GM18511 (cell line): ENCODE data around the gene RNF5.
"Not testable (repeated sequence)": the region's sequence is repeated elsewhere in the genome, so short reads cannot be mapped to it uniquely, and the experiment has no call there.

ENCODE experiments used
- ATAC-seq: cut with Tn5 transposase; IDR thresholded peaks from one replicate; pipeline ENCODE4 v1.9.1; 2021; ENCODE audit warnings: mild to moderate bottlenecking, moderate library complexity; ENCODE audit not compliant: unreplicated experiment

RNF5 gene

DNA sequence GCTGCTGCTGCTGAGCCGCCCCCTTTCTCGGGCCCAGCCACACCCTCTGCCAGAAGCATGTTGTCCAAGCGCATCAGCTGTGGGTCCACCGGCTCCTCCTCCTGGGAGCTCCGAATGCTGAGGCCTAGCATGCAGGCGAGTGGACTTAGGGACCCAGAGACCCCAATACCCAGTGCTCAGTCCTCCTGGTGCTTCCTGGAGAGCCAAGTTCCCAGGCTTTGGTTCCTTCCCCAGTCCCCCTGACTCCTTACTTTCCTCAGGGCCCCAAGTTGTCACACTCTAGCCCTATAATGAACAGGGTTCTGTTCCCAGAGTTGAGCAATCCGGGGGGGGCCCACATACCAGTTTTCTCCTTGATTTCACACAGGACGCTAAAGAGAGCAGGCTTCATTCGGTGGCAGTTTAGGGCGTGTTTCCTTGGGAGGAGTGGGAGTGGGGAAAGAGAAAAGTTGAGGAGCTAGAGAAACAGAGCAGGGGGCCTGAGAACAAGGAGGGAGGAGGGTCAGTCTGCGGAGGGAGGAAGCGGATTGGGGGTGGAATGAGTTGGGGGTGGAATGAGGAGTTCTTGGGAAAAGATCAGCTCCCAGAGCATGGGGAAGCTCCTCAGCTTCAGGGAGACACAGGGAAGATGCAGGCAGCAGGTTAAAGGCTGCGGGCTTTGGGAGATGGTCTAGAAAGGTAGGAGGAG is 10.3 kb downstream of the RNF5 start:
- no peak for ATAC-seq

DNA sequence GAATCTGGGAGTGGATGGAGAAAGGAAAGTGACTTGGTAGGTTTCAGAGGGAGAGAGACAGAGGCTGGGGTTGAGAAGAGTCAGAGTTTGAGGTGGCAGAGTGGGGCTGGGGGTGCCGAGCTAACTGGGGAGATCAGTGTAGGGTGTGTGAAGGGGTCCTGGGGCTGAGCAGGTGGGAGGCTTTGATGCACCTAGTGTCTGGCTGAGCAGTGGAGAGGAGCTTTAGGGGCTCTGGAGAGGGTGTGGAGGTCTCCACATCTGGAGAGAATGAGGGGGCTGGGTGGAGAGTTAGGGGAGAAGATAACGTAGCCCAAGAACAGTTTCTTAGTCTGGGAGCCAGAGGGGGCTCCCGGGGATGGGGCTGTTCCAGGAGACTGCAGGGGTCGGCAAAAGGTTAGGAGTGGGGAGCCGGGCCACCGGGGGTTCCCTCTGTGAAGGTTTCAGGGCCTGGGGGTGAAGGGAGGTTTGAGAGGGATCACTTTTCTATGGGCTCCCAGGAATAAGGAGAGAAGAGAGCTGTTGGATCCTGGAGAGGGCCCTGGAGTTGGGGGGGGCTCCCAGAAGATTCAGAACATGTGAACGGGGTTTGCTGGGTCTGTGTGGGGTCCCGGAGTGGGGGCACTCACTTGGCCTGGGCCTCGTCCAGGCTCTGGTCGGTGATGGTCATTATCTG is 11.0 kb downstream of the RNF5 start:
- ATAC-seq = no peak

DNA sequence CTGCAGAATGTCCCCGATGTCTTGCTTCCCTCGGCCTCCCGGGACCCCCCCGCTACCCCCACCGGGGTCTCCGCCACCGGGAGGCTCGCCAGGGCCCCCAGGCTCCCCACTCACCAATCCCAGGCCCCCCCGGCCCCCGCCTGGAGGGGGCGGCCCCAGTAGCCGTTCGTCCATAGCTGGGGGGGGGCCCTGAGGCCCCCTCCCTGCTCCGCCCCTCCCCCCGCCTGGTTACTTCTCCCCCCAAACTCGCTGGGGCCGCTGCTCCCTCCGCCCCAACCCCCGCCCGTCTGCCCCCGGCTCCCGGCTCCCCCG is 11.5 kb downstream of the RNF5 start:
- ATAC-seq = no peak

DNA sequence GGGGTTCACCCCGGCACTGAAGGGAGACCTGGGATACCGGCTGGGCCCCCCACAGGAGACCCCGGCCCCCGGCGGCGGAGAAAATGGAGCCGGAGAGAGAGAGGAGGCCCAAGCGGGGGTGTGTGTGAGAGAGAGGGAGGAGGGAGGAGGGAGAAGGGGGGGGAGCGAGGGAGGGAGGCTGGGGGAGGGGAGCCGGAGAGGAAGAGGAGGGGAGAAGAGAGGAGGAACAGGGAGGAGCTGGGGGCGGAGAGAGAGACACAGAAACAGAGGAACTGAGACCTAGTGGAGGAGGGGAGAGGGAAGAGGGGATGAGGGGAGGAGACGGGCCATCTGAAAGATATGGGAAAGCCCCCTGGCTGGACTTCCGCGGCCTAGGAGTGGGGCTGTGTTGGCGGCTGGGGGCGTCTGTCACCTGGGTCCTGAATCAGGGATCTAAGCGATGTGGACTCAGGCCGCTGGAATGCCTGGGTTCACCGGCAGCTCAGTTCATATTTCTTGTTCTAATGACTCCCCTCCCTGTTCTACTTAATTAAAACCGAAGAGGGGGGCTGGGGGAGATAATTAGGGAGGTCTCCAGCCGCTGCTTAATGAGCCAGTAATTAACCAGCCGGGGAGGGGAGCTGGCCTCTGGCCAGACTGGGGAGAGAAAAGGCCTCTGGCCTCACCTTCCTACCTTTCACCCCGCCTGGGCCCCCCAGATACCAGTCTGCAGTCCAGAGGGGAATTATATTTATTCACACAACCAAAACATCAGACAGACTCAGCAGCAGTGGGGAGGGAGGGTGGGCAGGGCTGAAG is 12.0 kb downstream of the RNF5 start, which contains the start of gene PBX2:
Gene PBX2 (minus strand): TSS at position 149 of the 798 bp plus-strand sequence. CDS start 287 bp downstream, outside the sequence.
- ATAC-seq = peak; percentile 65

DNA sequence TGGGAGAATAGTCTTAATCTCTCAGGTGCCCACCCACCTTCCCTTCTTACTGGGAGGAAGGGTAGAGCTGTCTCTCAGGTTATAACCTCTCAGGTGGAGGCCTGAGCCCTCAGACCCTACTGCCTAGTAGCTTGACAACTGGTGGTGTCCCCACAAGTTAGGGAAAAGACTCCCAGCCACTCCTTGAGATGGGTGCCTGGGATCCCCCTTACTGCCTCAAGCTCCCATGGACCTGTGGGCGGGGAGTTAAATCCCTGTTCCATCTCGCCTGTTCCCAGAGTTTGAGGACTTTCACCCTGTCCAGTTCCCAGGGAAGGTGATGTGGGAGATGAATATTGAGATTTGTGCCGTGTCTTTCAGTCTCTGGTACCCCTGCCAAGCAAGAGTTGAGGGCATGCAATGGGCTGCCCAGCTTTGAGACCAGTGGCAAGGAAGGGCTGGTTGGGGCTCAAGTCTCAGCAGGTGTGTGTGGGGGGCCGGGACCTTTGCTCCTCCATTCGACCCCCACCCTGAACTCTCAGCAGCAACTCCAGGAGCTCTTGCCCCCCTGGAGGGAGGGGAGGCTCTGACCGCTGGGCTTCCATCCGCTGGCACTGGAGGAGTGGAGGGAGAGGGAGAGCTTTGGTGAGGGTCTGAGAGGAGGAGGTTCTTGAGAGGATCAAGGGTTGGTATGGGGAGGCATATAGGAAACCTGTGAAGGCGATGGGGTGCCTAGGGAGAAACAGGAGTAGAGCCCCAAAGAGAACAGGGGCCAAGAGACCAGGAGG is 12.9 kb downstream of the RNF5 start:
- no peak for ATAC-seq

DNA sequence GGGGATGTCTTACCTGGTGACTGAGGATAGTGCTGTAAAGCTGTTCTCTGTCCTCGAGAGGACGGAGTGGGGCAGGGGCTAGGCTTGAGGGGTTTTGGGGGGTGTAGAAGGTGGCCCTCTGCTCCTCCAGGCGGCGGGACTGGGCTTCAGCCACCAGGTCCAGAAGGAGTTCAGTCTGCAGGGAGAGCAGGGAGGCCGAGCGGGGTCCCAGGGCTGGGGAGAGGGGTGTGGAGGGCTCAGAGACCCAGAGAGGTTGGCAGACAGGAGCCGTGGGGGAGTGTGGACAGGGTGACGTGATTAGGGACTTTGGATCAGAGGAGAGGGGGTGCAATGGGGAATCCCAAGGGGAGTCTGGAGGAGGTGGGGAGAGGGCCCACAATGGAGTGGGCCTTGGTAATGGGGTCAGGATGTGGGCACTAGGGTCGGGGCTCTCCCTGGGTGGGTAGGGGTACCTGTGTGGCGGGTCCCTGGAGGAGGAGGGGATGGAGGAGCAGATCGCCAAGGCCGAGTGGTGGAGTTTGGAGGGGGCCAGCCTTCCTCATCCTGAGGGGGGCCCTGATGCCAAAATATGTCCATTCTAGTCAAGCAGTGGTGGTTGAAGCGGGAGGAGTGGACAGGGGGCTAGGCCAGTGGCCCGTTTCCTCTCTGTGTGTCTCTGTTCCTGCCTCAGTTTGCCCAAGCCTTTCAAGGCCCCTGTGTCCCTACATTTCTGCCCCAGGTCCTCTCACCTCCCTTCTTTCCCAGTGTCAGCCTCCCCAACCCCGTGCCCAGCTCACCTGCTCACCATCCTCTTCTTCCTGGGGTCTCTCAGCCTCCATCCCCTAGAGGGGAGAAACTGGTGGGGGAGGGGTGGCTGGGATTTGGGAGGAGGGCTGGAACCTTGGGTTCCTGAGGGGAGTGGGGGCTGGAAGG is 13.7 kb downstream of the RNF5 start:
- ATAC-seq = no peak

DNA sequence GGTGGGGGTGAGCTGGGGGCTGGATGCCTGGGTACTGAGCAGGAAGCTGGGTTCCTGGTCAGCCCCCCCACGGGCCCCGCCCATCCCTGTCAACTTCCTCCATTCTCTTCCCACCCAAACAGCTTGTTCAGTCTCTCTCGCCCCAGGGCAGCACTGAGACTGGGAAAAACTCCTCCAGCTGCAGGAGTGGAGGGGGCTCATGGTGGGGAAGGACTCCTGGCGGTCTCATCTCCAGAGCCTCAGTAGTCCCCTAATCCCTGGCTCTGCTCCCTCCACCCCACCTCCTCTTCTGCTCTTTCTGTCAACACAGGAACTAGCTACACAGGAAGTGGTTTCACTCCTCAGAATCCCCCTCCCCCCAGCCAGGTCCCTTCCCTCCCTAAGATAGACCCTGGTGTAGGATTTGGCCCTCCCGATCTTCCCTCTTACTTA is 14.4 kb downstream of the RNF5 start, which contains the start of gene GPSM3:
Gene GPSM3 (minus strand): TSS at position 36 of the 432 bp plus-strand sequence. CDS start 130 bp downstream, outside the sequence.
- no peak for ATAC-seq

DNA sequence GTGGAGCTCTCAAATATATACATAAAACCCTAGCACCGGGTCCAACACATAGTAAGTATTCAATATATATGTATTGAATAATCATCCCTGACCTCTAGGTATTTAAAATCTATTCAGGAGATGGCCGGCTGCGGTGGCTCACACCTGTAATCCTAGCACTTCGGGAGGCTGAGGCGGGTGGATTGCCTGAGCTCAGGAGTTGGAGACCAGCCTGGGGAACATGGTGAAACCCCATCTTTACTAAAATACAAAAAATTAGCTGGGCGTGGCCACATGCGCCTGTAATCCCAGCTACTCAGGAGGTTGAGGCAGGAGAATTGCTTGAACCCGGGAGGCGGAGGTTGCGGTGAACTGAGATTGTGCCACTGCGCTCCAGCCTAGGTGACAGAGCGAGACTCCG is 14.9 kb downstream of the RNF5 start:
- not testable (repeated sequence) for ATAC-seq

DNA sequence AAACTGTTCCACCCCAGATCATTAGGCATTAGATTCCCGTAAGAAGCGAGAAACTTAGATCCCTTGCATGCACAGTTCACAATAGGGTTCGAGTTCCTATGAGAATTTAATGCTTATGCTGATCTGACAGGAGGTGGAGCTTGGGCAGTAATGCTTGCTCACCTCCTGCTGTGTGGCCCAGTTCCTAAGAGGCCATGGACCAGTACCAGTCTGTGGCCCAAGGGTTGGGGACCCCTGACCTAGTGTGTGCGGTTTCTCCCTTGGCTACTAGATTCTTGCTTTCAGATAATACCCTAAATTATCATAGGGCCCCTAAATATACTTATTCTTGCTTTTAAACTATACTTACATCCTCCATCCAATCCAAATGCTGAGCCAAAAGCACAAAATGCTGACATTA is 16.2 kb downstream of the RNF5 start:
- no peak for ATAC-seq

DNA sequence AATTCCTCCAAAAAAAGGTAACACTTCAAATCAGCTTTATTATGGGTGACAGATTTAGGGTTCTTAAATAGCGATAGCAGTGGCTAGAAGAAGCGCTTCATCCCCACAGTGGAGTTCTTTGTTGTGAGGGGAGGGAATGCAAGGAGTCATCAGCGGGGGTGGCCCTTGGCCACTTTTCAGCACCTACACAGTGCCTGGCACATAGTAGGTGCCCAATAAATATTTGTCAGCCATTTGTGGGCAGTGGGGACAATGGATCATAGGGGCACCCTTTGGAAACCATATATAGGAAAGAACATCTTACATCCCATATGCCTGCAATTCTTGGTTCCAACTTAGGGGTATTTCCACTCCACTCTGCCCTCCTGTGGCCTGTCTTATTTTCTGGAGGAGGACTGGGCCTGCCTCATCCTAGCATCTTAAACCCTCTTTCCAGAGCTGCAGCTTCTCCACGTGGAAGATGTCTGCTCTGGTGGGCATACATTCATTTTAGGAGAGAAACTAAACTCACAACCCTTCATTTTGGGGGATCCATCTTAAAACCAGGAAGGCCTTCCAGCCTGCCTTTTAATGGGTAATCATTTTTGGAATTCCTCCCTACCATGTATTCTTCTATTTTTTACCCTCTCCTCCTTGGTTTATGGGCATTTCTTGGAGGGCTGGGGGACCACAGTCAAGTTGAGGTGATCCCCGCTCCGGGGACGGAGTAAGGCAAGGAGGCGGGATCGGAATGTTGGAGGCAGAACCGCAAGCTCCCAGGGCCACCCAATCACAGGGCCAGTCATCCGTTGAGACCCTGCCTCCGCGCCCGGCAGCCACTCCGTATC is 16.8 kb downstream of the RNF5 start:
- no peak for ATAC-seq

DNA sequence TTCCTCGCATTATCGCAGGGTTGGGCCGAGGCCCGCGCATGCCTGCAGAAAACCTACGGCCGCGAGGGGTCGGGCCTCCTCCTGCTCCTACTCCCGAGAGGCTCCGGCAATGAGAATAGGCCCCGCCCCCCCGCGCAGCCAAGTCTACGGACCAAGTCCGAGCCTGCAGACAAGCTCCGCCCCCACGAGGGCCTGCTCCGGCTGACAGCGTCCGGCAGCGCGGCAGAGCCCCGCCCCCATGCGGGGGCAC is 17.4 kb downstream of the RNF5 start:
- ATAC-seq = peak; percentile 79

DNA sequence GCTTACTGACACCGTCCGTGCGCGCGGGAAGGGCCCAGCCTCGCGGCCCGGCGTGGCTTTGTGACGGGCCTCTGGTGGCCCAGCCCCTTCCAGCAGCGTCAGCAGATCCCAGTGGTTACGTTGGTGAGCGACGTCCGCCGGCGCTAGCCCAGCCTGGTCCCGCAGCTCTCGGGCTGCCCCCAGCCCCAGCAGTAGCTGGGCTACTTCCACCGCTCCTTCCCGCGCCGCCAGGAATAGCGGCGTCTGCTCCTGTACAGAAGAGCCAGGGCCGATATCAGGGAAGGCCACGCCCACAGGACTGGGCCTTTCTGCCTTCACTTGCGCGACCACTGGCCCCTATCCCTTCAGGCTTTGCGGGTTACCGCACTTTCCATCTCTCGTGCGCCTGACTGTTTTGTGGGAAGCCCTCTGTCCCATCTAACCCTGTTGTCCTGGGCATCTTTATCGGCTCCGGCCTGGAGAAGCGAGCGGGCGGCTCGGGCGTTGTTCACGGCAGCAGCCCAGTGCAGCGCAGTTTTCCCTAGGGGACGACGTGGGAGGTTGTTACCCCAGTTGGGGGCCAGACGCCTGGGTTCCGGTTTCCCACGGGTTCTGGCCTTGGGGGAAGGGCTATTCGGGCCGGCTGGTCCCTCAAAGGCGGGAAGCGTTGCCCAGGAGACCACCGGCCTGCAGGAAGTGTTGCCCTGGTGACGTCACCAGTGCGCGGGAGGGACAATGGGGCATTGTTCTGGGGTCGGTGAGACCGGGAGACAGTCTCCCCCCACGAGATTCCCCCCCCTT is 17.9 kb downstream of the RNF5 start:
- peak; percentile 81 for ATAC-seq

DNA sequence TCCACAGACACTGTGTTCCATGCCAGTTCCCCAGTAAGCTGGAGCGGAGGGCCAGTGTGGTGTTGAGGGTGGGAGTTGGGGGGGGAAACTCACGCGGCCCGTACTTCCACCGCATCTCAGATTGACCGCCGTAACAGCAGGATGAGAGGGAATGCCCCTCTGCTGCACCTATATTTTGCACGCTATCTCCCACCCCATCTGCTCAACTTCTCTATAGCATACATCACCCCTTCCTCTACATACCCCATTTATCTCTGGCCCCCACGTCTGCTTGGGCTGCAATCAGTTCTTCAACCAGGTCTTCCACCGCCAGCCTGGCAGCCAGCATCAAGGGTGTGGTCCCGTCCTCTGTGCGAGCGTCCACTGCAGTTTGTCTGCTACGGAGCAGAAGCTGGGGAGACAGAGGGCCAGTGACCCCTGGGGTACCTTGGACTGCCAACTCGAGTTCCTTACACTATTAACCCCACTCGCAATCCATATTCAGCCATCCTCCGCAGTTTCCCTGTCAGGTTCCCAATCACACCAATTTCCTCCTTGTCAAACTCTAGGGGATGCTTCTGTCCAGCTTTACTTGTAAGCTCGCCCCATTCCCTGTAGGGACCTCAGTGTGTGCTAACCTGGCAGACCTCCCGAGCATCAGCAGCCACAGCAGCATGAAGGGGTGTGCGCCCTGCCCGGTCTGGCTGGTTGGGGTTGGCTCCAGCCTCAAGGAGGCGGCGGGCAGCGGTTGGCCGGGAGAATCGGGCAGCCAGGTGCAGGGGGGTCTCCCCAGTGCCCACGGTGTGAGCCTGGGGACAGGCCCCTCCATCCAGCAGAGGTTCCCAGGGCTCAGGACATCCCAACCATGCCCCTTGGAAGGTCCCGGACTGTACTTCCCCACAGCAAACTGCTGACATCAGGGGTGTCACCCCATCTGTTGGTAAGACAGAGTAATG is 18.7 kb downstream of the RNF5 start:
- no peak for ATAC-seq

DNA sequence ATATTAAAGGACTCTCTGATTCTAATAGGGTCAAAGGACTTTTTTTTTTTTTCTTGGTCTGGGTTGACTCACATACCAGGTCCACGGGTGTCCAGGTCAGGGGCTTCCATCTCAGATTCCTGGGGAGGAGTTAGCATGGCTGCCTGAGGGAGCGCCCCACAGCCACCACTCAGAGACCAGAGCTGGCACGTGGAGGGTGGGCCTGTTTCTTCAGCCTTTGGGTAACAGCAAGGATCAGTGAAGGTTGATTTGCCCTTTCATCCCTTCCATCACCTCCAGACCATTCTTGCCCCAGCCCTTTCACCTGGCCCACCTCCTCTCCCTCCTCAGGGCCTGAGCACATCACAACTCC is 20.1 kb downstream of the RNF5 start:
- no peak for ATAC-seq

DNA sequence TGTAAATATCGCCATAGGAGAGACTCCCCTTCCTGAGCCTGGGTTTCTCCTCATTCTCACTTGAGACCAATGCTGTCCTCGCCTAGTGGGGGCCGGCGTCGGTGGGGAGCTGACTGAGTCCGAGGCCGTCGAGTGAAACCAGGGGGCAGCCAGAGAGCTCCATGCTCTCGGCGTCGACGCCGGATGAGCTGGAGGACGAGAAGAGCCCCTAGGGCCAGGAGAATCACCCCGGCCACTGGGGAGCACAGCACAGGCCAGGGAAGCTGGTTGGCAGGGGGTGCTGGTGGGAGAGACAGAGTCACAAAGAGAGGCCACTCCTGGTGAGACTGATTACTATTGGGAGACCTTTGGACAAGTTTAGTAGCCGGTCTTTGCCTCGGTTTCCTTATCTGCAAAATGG is 20.7 kb downstream of the RNF5 start:
- ATAC-seq = no peak

DNA sequence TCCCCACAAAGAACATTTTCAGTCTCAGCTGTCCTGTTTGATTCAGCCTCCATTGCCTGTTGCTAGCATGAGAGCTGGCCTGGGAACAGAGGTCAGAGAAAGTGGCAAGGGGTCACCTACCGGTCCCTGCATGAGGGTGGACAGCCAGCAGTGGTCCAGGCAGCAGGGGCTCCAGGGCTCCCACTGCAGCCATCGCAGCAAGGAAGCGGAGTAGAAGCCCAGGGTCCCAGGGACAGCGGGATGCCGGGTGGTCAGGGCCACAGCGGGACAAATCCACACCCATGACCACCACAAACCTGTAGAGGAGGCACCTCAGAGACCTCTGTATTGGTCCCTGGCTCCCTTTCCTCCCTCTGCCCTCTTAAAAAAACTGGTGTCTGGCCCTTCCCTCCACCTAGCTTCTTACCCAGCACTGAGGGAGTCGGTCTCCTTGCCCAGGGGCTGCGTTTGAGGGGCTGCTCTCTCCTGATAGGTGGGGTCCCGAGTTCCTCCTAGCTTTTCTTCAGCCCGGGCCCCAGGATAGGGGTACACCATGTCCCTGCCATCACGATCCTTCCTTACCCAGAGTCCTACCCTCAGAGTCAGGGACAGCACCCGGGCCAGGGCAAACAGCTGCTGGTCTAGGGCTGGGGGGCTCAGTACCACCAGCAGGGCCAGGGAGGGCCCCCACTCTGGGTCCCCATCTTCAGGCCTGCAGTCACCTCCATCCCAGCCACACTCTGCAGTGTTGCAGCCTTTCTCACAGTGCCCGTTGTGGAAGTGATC is 22.7 kb downstream of the RNF5 start:
- no peak for ATAC-seq

DNA sequence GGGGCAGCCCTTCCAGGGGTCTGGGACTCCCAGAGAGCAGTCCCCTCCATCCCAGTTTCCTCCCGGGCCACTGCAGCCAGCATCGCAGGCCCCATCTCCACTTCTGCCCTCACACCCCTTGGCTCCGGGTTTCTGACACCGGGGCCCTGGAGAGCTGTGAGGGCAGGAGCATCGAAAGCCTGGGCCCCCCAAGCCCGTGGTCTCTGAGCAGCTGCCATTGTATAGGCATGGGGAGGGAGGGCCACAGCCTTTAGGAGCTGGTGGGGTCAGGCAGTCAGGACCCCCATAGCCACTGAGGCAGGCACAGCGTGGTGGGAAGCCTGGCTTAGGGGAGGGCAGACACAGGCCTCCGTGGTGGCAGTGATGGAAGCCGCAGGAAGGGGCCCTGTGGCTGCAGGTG is 24.0 kb downstream of the RNF5 start:
- no peak for ATAC-seq
